Measurements from ENCODE around the gene P4HA2.

- TF ChIP-seq REST (IDR thresholded peaks at IDR 0.05; ENCODE audit: insufficient read depth in 1 of 2, low read depth in 2 of 2, low read length in 1 of 2) (no peak), CTCF (IDR thresholded peaks at IDR 0.05) (no peak), POLR2AphosphoS5 (IDR thresholded peaks at IDR 0.05; ENCODE audit: low read depth, low read length) (no peak), TCF7L2 (IDR thresholded peaks at IDR 0.05; ENCODE audit: low read depth, low read length) (no peak), SIN3A (IDR thresholded peaks at IDR 0.05; ENCODE audit: borderline replicate concordance, insufficient read depth, low read depth, low read length) (no peak)
Observed at GRCh38 chr5:132253008-132253441, 25.4 kb upstream of the P4HA2 start.

Data from Panc1 (cell line).